Progenitor cell of endocrine pancreas (in vitro differentiated cells): ENCODE results near the gene FEM1B. TPM values are rescaled to one million over a fixed set of nuclear protein-coding genes. Genes with fewer than 3 reads are reported as not detected.

Experiments
- DNase-seq: peaks from one replicate; pipeline ENCODE4 v3.0.0; 2021; ENCODE audit warnings: low spot score; ENCODE audit not compliant: unreplicated experiment
- H3K27ac Mint-ChIP-seq: 2 replicates; pipeline ENCODE4 v1.8.0; 2021; ENCODE audit warnings: mild to moderate bottlenecking, moderate library complexity, mixed read lengths
- H3K27me3 Mint-ChIP-seq: 2 replicates; pipeline ENCODE4 v1.8.0; 2021; ENCODE audit warnings: mixed read lengths
- H3K36me3 Mint-ChIP-seq: 2 replicates; pipeline ENCODE4 v1.8.0; 2022; ENCODE audit warnings: mixed read lengths; ENCODE audit not compliant: insufficient read depth
- H3K4me1 Mint-ChIP-seq: 2 replicates; pipeline ENCODE4 v1.8.0; 2021; ENCODE audit warnings: low read depth, mixed read lengths
- H3K4me3 Mint-ChIP-seq: 2 replicates; pipeline ENCODE4 v1.8.0; 2021; ENCODE audit warnings: low read depth, mild to moderate bottlenecking, moderate library complexity, mixed read lengths
- H3K9me3 Mint-ChIP-seq: 2 replicates; pipeline ENCODE4 v1.8.0; 2021; ENCODE audit warnings: low read depth, mixed read lengths
- CTCF ChIP-seq: fragments of 200-600 bp; sonication (generic); IDR thresholded peaks from one replicate; pipeline ENCODE4 v1.5.0; 2021; ENCODE audit warnings: antibody characterized with exemption, mild to moderate bottlenecking; ENCODE audit not compliant: unreplicated experiment
- long read RNA-seq: library from polyadenylated mRNA; unstranded; transcript quantifications from one replicate; pipeline ENCODE4 v2.0.0, GENCODE V29; 2020
- total RNA-seq: library from RNA; stranded (reverse); gene quantifications from 2 replicates; pipeline ENCODE4 v1.2.1, GENCODE V29; 2021

Gene FEM1B
- total RNA-seq = 45.9 and 50.5 TPM in 2 replicates
- long read RNA-seq, full-length matches to known transcripts = 2 of 15 reads
- long read RNA-seq, partial matches to known transcripts = 0 of 15 reads
- long read RNA-seq, other reads (novel, unspliced or antisense) = 13 of 15 reads

GRCh38 chr15:68277603-68278344, at the start of gene FEM1B:
FEM1B (plus strand) TSS chr15:68277745; CDS start chr15:68278418, 673 bp downstream.
- DNase-seq = peak; percentile 65
- peaks cover 2% of the 10 kb centered on the region for H3K36me3 Mint-ChIP-seq
- H3K27ac Mint-ChIP-seq = peak within 1 kb of the TSS; percentile 98
- H3K9me3 Mint-ChIP-seq = no peaks in the 10 kb centered on the region
- peaks cover 58% of the 10 kb centered on the region for H3K4me1 Mint-ChIP-seq
- H3K27me3 Mint-ChIP-seq = no peaks in the 10 kb centered on the region
- TF ChIP-seq CTCF = peak; percentile 67
- H3K4me3 Mint-ChIP-seq = peak within 1 kb of the TSS; percentile 95

GRCh38 chr15:68228143-68228970, 49.2 kb upstream of the FEM1B start:
- Mint-ChIP-seq H3K36me3 (no peaks in the 10 kb centered on the region), H3K9me3 (no peaks in the 10 kb centered on the region), H3K4me3 (peak overlapping the region; percentile 76), H3K27ac (peak overlapping the region; percentile 71), H3K4me1 (peaks cover 13% of the 10 kb centered on the region), H3K27me3 (peaks cover 16% of the 10 kb centered on the region)
- TF ChIP-seq CTCF = no peak
- no peak for DNase-seq

- peak overlapping the region; percentile 76 for H3K4me3 Mint-ChIP-seq
- peak overlapping the region; percentile 71 for H3K27ac Mint-ChIP-seq
- H3K36me3 Mint-ChIP-seq = no peaks in the 10 kb centered on the region
- H3K4me1 Mint-ChIP-seq = peaks cover 13% of the 10 kb centered on the region
- H3K27me3 Mint-ChIP-seq = peaks cover 16% of the 10 kb centered on the region
- TF ChIP-seq CTCF = no peak
- no peak for DNase-seq
- H3K9me3 Mint-ChIP-seq = no peaks in the 10 kb centered on the region
Observed at GRCh38 chr15:68228971-68229385, 48.6 kb upstream of the FEM1B start.

GRCh38 chr15:68229386-68230156, 48.0 kb upstream of the FEM1B start, which contains the start of gene CLN6:
CLN6 (minus strand) TSS chr15:68229728; CDS start chr15:68229584, 144 bp downstream.
- peak within 1 kb of the TSS; percentile 93 for H3K27ac Mint-ChIP-seq
- peak; percentile 65 for DNase-seq
- H3K9me3 Mint-ChIP-seq = no peaks in the 10 kb centered on the region
- H3K4me3 Mint-ChIP-seq = peak within 1 kb of the TSS; percentile 93
- TF ChIP-seq CTCF = no peak
- no peaks in the 10 kb centered on the region for H3K36me3 Mint-ChIP-seq
- H3K4me1 Mint-ChIP-seq = peaks cover 16% of the 10 kb centered on the region
- peaks cover 16% of the 10 kb centered on the region for H3K27me3 Mint-ChIP-seq
